Measurements from ENCODE around the gene PATL2.
"Not testable (repeated sequence)": the region's sequence is repeated elsewhere in the genome, so short reads cannot be mapped to it uniquely, and the experiment has no call there.

PATL2 gene

GRCh38 chr15:44719293-44719999 is 8.3 kb upstream of the PATL2 start:
- peak in 1 of 4 experiments; percentile 50 for DNase-seq (ENCODE audit: low read depth in 4 of 4, low spot score in 1 of 4)

GRCh38 chr15:44718927-44719292 is 7.8 kb upstream of the PATL2 start:
- no peak for DNase-seq (ENCODE audit: low read depth in 4 of 4, low spot score in 1 of 4)

- no peak for DNase-seq (ENCODE audit: low read depth in 4 of 4, low spot score in 1 of 4)
These were observed 7.2 kb upstream of the PATL2 start for GRCh38 chr15:44718180-44718926.

- no peak for DNase-seq (ENCODE audit: low read depth in 4 of 4, low spot score in 1 of 4)
These were observed 6.0 kb upstream of the PATL2 start for GRCh38 chr15:44716983-44717602.

- no peak for DNase-seq (ENCODE audit: low read depth in 4 of 4, low spot score in 1 of 4)
These were observed 4.7 kb upstream of the PATL2 start for GRCh38 chr15:44715797-44716334.

GRCh38 chr15:44715142-44715796 is 4.1 kb upstream of the PATL2 start:
- no peak for DNase-seq (ENCODE audit: low read depth in 4 of 4, low spot score in 1 of 4)

GRCh38 chr15:44713006-44713966 is 2.2 kb upstream of the PATL2 start:
- no peak for DNase-seq (ENCODE audit: low read depth in 4 of 4, low spot score in 1 of 4)

- peak in 2 of 4 experiments; percentile 44 to 59 for DNase-seq (ENCODE audit: low read depth in 4 of 4, low spot score in 1 of 4)
These were observed 1.4 kb upstream of the PATL2 start for GRCh38 chr15:44712346-44713005.

- DNase-seq (ENCODE audit: low read depth in 4 of 4, low spot score in 1 of 4) = peak in 1 of 4 experiments; percentile 41
These were observed 721 bp upstream of the PATL2 start for GRCh38 chr15:44711743-44712345.

GRCh38 chr15:44710236-44711095 is 657 bp downstream of the PATL2 start:
- no peak for DNase-seq (ENCODE audit: low read depth in 4 of 4, low spot score in 1 of 4)

- no peak for DNase-seq (ENCODE audit: low read depth in 4 of 4, low spot score in 1 of 4)
These were observed 4.0 kb downstream of the PATL2 start for GRCh38 chr15:44706946-44707636.

- no peak for DNase-seq (ENCODE audit: low read depth in 4 of 4, low spot score in 1 of 4)
These were observed 4.7 kb downstream of the PATL2 start for GRCh38 chr15:44706401-44706800.

- no peak for DNase-seq (ENCODE audit: low read depth in 4 of 4, low spot score in 1 of 4)
These were observed 5.1 kb downstream of the PATL2 start for GRCh38 chr15:44705986-44706385.

GRCh38 chr15:44700676-44701075 is 10.4 kb downstream of the PATL2 start:
- not testable (repeated sequence) for DNase-seq (ENCODE audit: low read depth in 4 of 4, low spot score in 1 of 4)

GRCh38 chr15:44698641-44699040 is 12.5 kb downstream of the PATL2 start:
- no peak for DNase-seq (ENCODE audit: low read depth in 4 of 4, low spot score in 1 of 4)

GRCh38 chr15:44697014-44697413 is 14.1 kb downstream of the PATL2 start:
- no peak for DNase-seq (ENCODE audit: low read depth in 4 of 4, low spot score in 1 of 4)

GRCh38 chr15:44695294-44695693 is 15.8 kb downstream of the PATL2 start:
- DNase-seq (ENCODE audit: low read depth in 4 of 4, low spot score in 1 of 4) = no peak

- no peak for DNase-seq (ENCODE audit: low read depth in 4 of 4, low spot score in 1 of 4)
These were observed 16.7 kb downstream of the PATL2 start for GRCh38 chr15:44694416-44694815.
